HFFc6 (cell line): ENCODE measurements around the gene RBM44. TPM values are rescaled to one million over a fixed set of nuclear protein-coding genes. Genes with fewer than 3 reads are reported as not detected.
"Not testable (repeated sequence)": the region's sequence is repeated elsewhere in the genome, so short reads cannot be mapped to it uniquely, and the experiment has no call there.

Experiments
- DNase-seq: peaks from one replicate; pipeline ENCODE4 v3.0.0-alpha.2; 2018
- H3K27ac Mint-ChIP-seq: 2 replicates; pipeline ENCODE4 v1.8.0; 2020; ENCODE audit warnings: mild to moderate bottlenecking, mixed read lengths
- H3K27me3 Mint-ChIP-seq: 2 replicates; pipeline ENCODE4 v1.8.0; 2021; ENCODE audit warnings: mild to moderate bottlenecking, moderate library complexity, mixed read lengths; ENCODE audit not compliant: insufficient read depth
- H3K36me3 Mint-ChIP-seq: 2 replicates; pipeline ENCODE4 v1.8.0; 2021; ENCODE audit warnings: low read depth, mixed read lengths
- H3K4me1 Mint-ChIP-seq: 2 replicates; pipeline ENCODE4 v1.8.0; 2020; ENCODE audit warnings: low read depth, mixed read lengths
- H3K4me3 Mint-ChIP-seq: 2 replicates; pipeline ENCODE4 v1.8.0; 2020; ENCODE audit warnings: mild to moderate bottlenecking, moderate library complexity, mixed read lengths
- H3K9me3 Mint-ChIP-seq: 2 replicates; pipeline ENCODE4 v1.8.0; 2020; ENCODE audit warnings: mild to moderate bottlenecking, mixed read lengths
- CTCF ChIP-seq: fragments of 200-600 bp; sonication (generic); IDR thresholded peaks from 2 replicates; pipeline ENCODE4 v1.5.0; 2021; ENCODE audit warnings: antibody characterized with exemption, mild to moderate bottlenecking
- total RNA-seq, 6 experiments: library from RNA; stranded (reverse); fragmentation: NEBNext Ultra II Directional; extraction: Animal tissue kit (Norgen Biotek cat#: 25700); gene quantifications; 2 replicates in 1 of 6; 3 replicates in 5 of 6; pipeline ENCODE4 v1.2.3, GENCODE V29; 2021

RBM44 gene
- total RNA-seq, 6 experiments from 2014 or later = 0.07 to 0.10 (median 0.09) TPM; not detected in 1

- Mint-ChIP-seq H3K4me1 (no peaks in the 10 kb centered on the region), H3K27me3 (peaks cover 23% of the 10 kb centered on the region), H3K27ac (no peak overlapping the region), H3K36me3 (no peaks in the 10 kb centered on the region), H3K9me3 (no peaks in the 10 kb centered on the region), H3K4me3 (no peak overlapping the region)
- no peak for DNase-seq
- TF ChIP-seq CTCF = no peak
These were observed 35.0 kb downstream of the RBM44 start for GRCh38 chr2:237833546-237833945.

- no peaks in the 10 kb centered on the region for H3K36me3 Mint-ChIP-seq
- no peak overlapping the region for H3K27ac Mint-ChIP-seq
- H3K4me1 Mint-ChIP-seq = no peaks in the 10 kb centered on the region
- no peak overlapping the region for H3K4me3 Mint-ChIP-seq
- DNase-seq = no peak
- TF ChIP-seq CTCF = no peak
- H3K9me3 Mint-ChIP-seq = no peaks in the 10 kb centered on the region
- H3K27me3 Mint-ChIP-seq = peaks cover 29% of the 10 kb centered on the region
These were observed 36.8 kb downstream of the RBM44 start for GRCh38 chr2:237835372-237835771.

GRCh38 chr2:237841051-237841450 is 42.5 kb downstream of the RBM44 start:
- DNase-seq = no peak
- Mint-ChIP-seq H3K4me3 (no peak overlapping the region), H3K27ac (no peak overlapping the region), H3K36me3 (0 out of 2 replicates have a peak, but pooled peaks cover 10% of the 10 kb centered on the region), H3K27me3 (peaks cover 33% of the 10 kb centered on the region), H3K4me1 (no peaks in the 10 kb centered on the region), H3K9me3 (0 out of 2 replicates have a peak, but pooled peaks cover 10% of the 10 kb centered on the region)
- TF ChIP-seq CTCF = no peak

- peaks cover 18% of the 10 kb centered on the region for H3K9me3 Mint-ChIP-seq
- H3K36me3 Mint-ChIP-seq = peaks cover 17% of the 10 kb centered on the region; the same call in 1 of the 2 replicates
- DNase-seq, H3K4me3 Mint-ChIP-seq, H3K27ac Mint-ChIP-seq, H3K4me1 Mint-ChIP-seq: not testable (repeated sequence)
- H3K27me3 Mint-ChIP-seq = peaks cover 39% of the 10 kb centered on the region
These were observed 50.4 kb downstream of the RBM44 start for GRCh38 chr2:237848940-237849339.

GRCh38 chr2:237854295-237854694 is 55.7 kb downstream of the RBM44 start:
- H3K27me3 Mint-ChIP-seq = peaks cover 28% of the 10 kb centered on the region
- no peak overlapping the region for H3K27ac Mint-ChIP-seq
- no peak overlapping the region for H3K4me3 Mint-ChIP-seq
- TF ChIP-seq CTCF = no peak
- no peak for DNase-seq
- peaks cover 6% of the 10 kb centered on the region for H3K4me1 Mint-ChIP-seq
- H3K36me3 Mint-ChIP-seq = no peaks in the 10 kb centered on the region
- no peaks in the 10 kb centered on the region for H3K9me3 Mint-ChIP-seq

- TF ChIP-seq CTCF = no peak
- DNase-seq = no peak
- peaks cover 18% of the 10 kb centered on the region for H3K4me1 Mint-ChIP-seq
- peaks cover 27% of the 10 kb centered on the region for H3K27me3 Mint-ChIP-seq
- H3K4me3 Mint-ChIP-seq = no peak overlapping the region
- H3K9me3 Mint-ChIP-seq = no peaks in the 10 kb centered on the region
- no peaks in the 10 kb centered on the region for H3K36me3 Mint-ChIP-seq
- no peak overlapping the region for H3K27ac Mint-ChIP-seq
These were observed 59.2 kb downstream of the RBM44 start for GRCh38 chr2:237857791-237858190.
